Stimulated activated CD8-positive, alpha-beta memory T cell treated with anti-CD3 and anti-CD28 coated beads, Interleukin-7, amount 100 ng/mL, for 24 hours (primary cell): Measurements from ENCODE around the gene SCGB3A1.

ENCODE experiments used
- DNase-seq: peaks from one replicate; pipeline ENCODE4 v3.0.0-alpha.2; 2020; ENCODE audit warnings: low read depth

The SCGB3A1 gene

GRCh38 chr5:180604271-180604670, 13.0 kb upstream of the SCGB3A1 start:
- DNase-seq: no peak

- DNase-seq: no peak
Observed at GRCh38 chr5:180603076-180603594, 11.8 kb upstream of the SCGB3A1 start.

DNA sequence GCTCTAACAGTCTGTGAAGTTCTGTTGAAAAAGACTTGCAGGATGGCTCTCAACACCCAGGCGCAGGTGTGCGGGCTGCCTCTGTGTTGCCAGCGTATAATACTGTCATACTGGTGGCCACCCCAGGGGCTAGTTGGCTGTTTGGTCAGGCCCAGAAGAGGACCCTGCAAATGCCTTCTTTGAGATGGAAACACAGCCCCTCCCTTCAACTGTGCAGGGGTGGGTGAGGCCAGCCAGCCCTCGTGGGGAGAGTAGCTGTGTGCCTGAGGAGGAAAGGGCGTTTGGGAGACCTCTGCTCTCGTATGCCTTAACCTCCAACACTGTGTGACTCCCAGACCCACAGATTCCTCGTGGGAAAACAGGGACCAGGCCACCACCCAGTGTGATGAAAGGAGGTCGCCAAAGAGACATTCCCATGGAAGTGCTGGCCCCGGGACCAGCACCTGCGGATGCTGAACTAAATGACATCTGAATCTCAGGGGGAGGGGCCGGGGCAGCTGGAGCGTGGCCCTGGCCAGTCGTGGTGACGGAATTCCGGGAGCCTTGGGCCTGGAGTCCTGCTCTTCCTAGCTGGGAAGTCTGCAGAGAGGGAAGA, 11.3 kb upstream of the SCGB3A1 start:
- no peak for DNase-seq

GRCh38 chr5:180601591-180602480, 10.5 kb upstream of the SCGB3A1 start:
- DNase-seq: no peak

DNA sequence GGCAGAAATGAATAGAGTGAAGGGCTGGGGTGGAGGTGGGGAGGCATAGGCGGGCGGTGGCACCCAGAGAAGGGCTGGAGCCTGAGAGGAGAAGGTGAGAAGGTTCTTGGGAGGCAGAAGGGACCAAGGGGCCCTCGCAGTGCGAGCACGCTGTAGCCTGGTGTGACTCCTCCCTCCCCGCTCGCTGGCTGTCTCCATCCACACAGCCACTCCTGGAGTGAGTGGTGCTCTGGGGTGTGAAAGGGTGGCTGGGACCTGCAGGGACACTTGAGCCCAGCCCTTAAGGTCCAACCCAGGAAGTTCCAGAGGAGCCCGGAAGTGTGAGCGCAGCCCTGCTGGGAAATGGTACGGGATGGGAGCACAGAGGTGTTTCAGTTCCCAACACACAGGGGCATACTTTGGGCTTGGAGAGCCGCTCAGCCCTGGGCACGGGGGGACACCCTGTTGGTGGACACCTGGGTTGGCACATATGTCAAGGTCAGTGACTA, 9.3 kb upstream of the SCGB3A1 start:
- DNase-seq: no peak

- no peak for DNase-seq
Observed at GRCh38 chr5:180599981-180600553, 8.8 kb upstream of the SCGB3A1 start.

GRCh38 chr5:180599590-180599914, 8.3 kb upstream of the SCGB3A1 start:
- no peak for DNase-seq

DNA sequence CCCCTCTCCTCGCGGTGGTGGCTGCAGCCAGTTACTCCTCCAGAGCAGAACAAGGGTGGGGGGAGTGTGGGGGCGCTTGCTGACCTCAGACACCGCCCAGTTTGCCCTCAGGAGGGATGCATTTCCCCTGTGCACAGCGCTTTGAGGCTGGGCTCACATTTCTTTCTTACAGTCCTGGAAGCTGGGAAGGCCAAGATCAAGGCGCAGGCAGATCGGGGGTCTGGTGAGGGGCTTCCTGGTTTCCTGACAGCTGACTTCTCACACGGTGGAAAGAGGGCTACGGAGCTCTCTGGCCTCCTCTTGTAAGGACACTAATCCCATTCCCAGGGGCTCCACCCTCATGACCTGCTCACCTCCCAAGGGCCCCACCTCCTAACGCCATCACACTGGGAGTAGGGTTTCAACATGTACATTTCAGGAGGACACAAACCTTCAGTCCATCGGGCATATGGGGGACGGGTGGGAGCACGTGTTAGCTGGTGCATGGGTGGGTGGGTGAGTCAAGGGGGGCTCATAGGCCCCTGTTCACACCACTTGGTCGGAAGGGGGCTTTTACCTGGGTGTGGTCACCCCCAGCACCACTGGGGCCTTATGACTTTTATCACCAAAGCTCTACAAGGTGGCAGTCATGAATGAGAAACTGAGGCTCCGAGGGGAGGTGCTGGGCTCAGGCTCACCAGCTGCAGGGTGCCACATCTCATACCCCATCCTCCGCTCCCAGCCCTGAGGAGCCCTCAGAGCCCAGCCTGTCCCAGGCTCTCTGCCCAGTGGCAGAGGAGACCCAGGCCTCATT, 7.7 kb upstream of the SCGB3A1 start:
- no peak for DNase-seq

- DNase-seq: no peak
Observed at GRCh38 chr5:180598316-180598701, 7.0 kb upstream of the SCGB3A1 start.

DNA sequence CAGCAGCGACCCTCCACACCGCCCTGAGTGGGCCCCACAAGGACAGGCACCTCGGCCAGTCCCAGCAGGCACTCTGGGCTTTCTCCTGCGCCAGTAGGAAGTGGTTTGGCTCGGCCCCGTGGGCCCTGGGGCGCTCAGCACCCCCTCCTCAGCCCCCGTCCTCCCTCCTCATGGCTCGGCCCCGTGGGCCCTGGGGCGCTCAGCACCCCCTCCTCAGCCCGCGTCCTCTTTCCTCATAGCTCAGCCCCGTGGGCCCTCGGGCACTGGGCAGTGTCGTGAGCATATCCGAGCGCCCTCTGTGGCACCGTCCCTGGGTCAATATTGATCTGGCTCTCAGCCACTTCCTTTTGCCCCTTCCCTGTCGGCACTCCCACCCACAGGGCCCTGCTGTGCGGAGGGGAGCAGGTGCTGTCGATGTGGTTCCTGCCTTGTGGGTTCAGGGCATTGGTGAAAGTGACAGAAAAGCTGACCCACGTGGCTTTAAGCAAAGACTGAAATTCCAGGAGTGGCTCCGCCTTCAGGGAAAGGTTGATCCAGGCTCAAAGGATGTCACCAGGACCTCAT, 5.5 kb upstream of the SCGB3A1 start:
- no peak for DNase-seq

DNA sequence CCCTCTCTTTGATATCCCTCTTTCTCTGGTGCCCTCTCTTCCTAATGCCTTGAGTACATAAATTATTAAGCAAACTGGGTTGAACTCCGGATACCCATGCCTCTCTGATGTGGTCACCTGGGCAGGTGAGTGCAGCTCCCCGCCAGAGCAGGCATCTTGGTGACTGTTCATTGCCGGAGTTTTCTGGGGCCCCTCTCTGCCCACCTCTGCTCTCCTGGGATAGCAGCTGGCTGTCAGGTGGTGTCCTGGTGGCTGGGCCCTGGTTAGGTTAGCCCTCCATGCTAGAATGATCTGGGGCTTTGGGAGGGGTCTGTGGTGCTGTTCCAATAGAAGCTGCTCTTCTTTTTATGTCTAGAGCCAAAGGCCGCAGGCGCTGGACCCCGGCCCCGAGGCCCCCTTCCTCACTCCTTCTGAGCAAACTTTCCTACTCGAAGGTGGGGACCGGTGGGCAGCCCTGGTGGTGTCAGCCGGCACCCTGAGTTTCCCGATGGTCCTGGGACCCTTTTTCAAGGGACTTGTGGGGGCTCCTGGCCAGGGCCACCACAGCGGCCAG, 4.9 kb upstream of the SCGB3A1 start:
- DNase-seq: no peak

DNA sequence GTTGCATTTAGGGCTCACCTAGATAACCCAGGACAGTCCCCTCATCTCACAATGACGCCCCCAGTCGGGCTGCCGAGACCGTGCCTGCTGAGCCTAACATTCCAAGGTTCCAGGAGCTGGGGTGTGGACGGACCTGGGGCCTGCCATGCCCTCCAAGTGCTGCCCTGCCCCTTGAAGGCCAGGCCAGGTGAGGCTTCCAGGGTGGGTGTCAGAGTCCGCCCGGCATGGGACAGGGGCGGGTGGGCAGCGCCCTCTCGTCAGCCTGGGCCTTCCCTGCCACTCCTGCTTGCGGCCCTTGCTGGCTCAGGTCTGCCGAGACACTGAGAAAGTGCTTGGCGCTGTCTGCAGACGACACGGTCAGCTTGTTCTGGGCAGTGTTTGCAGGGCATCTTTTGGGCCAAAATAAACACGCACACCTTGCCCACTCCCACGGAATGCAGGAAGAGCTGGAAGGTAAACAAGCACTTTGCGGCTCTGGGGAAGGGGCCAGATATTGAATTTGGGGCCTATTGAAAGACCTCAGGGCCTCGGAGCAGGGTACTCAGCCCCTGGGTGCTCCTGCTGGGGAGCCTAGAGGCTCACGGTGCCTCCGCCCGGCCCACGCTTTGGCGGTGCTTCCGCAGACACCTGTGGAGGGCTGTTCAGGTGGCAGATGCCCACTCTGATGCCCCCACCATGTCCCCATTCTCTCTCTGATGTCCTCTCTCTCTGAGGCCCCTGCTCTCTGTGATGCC, 4.2 kb upstream of the SCGB3A1 start:
- no peak for DNase-seq

GRCh38 chr5:180595046-180595379, 3.7 kb upstream of the SCGB3A1 start:
- DNase-seq: no peak

- DNase-seq: no peak
Observed at GRCh38 chr5:180594311-180595045, 3.2 kb upstream of the SCGB3A1 start.

- no peak for DNase-seq
Observed at GRCh38 chr5:180593446-180594206, 2.3 kb upstream of the SCGB3A1 start.

GRCh38 chr5:180592176-180592575, 877 bp upstream of the SCGB3A1 start:
- DNase-seq: no peak

- no peak for DNase-seq
Observed at GRCh38 chr5:180590543-180591310, 572 bp downstream of the SCGB3A1 start.

DNA sequence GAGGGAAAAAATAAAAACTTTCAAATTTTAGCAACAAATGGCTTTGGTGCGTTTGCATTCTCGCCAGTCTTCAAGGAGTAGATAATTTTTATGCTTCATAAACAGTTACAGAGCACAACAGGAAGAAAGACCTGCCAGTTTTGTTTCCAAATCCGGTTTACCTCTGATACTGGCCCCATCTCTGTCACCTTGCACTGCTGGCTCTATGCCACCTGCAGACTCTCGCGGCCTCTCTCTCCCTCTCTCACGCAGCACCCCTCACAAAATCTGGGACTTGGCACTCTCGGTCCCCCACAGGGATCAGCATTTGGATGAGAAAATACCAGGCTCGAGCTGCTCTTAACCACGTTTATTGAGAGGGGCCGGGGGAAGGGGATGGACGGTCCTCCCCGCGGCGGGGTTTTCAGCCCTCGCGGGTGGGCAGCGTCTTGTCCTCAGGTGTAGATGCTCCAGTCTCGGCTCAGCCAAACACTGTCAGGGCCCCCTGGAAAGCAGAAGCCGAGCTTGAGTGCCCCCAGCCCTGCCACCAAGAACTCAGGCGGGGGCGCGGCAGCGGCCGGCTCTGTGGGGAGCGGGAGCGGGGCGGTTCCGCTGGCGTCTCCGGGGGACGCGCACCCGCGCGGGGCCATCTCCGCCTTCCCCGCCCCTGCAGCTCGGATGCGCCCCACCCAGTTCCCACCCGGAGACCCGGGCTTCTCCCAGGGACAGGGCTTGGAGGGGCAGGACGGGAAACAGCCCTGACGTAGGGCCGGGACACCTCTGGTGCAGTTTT, 1.3 kb downstream of the SCGB3A1 start:
- DNase-seq: no peak
